Measurements from ENCODE around the gene KPNA6.

Gene KPNA6

GRCh38 chr1:32091176-32091575 is 16.7 kb upstream of the KPNA6 start:
- Histone ChIP-seq H4K20me1 (ENCODE audit: low read depth, low read length) (no peaks in the 10 kb centered on the region), H3K27ac (ENCODE audit: low read depth, low read length) (no peak overlapping the region), H3K4me2 (ENCODE audit: low read depth, low read length, poor library complexity, severe bottlenecking) (no peak overlapping the region), H3K4me3 (ENCODE audit: insufficient read depth, low read length, poor library complexity, severe bottlenecking) (no peak overlapping the region), H3K36me3 (ENCODE audit: low read length) (peaks cover 2% of the 10 kb centered on the region; the same call in 1 of the 2 replicates), H3K27me3 (ENCODE audit: low read length) (no peaks in the 10 kb centered on the region), H2AFZ (ENCODE audit: low read depth, low read length, severe bottlenecking) (no peak overlapping the region), H3K9me2 (replicated peaks; ENCODE audit: insufficient read depth, low read length) (no peaks in the 10 kb centered on the region), H3K79me2 (ENCODE audit: insufficient read depth, low read length) (no peaks in the 10 kb centered on the region), H3K9ac (ENCODE audit: low read length) (no peak overlapping the region), H3K9me3 (ENCODE audit: insufficient read depth, low read length) (no peaks in the 10 kb centered on the region), H3F3A (ENCODE audit: insufficient read depth) (no peaks in the 10 kb centered on the region)
- no peak for TF ChIP-seq EZH2phosphoT487 (conservative IDR thresholded peaks at IDR 0.05; ENCODE audit: low read length)
- TF ChIP-seq, protein P1, sequence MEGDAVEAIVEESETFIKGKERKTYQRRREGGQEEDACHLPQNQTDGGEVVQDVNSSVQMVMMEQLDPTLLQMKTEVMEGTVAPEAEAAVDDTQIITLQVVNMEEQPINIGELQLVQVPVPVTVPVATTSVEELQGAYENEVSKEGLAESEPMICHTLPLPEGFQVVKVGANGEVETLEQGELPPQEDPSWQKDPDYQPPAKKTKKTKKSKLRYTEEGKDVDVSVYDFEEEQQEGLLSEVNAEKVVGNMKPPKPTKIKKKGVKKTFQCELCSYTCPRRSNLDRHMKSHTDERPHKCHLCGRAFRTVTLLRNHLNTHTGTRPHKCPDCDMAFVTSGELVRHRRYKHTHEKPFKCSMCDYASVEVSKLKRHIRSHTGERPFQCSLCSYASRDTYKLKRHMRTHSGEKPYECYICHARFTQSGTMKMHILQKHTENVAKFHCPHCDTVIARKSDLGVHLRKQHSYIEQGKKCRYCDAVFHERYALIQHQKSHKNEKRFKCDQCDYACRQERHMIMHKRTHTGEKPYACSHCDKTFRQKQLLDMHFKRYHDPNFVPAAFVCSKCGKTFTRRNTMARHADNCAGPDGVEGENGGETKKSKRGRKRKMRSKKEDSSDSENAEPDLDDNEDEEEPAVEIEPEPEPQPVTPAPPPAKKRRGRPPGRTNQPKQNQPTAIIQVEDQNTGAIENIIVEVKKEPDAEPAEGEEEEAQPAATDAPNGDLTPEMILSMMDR (IDR thresholded peaks at IDR 0.05; ENCODE audit: insufficient read depth, low read length, poor library complexity, severe bottlenecking), result no peak

DNA sequence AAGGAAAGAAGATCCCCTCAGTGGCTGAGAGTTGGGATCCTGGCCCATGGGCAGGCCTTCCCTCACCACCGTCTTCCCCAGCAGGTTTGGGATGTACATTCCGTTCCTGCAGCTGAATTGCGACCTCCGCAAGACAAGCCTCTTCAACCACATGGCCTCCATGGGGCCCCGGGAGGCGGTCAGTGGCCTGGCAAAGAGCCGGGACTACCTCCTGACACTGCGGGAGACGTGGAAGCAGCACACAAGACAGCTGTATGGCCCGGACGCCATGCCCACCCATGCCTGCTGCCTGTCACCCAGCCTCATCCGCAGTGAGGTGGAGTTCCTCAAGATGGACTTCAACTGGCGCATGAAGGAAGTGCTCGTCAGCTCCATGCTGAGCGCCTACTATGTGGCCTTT is 16.3 kb upstream of the KPNA6 start:
- TF ChIP-seq EZH2phosphoT487 (conservative IDR thresholded peaks at IDR 0.05; ENCODE audit: low read length), result no peak
- TF ChIP-seq, protein P1 (IDR thresholded peaks at IDR 0.05; ENCODE audit: insufficient read depth, low read length, poor library complexity, severe bottlenecking), result no peak
- H3K9ac ChIP-seq (ENCODE audit: low read length), result no peak overlapping the region
- no peaks in the 10 kb centered on the region for H3K79me2 ChIP-seq (ENCODE audit: insufficient read depth, low read length)
- H3K9me2 ChIP-seq (replicated peaks; ENCODE audit: insufficient read depth, low read length), result no peaks in the 10 kb centered on the region
- H2AFZ ChIP-seq (ENCODE audit: low read depth, low read length, severe bottlenecking), result no peak overlapping the region
- no peaks in the 10 kb centered on the region for H3K27me3 ChIP-seq (ENCODE audit: low read length)
- peaks cover 2% of the 10 kb centered on the region; the same call in 1 of the 2 replicates for H3K36me3 ChIP-seq (ENCODE audit: low read length)
- H4K20me1 ChIP-seq (ENCODE audit: low read depth, low read length), result no peaks in the 10 kb centered on the region
- H3K9me3 ChIP-seq (ENCODE audit: insufficient read depth, low read length), result no peaks in the 10 kb centered on the region
- no peak overlapping the region for H3K27ac ChIP-seq (ENCODE audit: low read depth, low read length)
- no peaks in the 10 kb centered on the region for H3F3A ChIP-seq (ENCODE audit: insufficient read depth)
- H3K4me2 ChIP-seq (ENCODE audit: low read depth, low read length, poor library complexity, severe bottlenecking), result no peak overlapping the region
- H3K4me3 ChIP-seq (ENCODE audit: insufficient read depth, low read length, poor library complexity, severe bottlenecking), result no peak overlapping the region

DNA sequence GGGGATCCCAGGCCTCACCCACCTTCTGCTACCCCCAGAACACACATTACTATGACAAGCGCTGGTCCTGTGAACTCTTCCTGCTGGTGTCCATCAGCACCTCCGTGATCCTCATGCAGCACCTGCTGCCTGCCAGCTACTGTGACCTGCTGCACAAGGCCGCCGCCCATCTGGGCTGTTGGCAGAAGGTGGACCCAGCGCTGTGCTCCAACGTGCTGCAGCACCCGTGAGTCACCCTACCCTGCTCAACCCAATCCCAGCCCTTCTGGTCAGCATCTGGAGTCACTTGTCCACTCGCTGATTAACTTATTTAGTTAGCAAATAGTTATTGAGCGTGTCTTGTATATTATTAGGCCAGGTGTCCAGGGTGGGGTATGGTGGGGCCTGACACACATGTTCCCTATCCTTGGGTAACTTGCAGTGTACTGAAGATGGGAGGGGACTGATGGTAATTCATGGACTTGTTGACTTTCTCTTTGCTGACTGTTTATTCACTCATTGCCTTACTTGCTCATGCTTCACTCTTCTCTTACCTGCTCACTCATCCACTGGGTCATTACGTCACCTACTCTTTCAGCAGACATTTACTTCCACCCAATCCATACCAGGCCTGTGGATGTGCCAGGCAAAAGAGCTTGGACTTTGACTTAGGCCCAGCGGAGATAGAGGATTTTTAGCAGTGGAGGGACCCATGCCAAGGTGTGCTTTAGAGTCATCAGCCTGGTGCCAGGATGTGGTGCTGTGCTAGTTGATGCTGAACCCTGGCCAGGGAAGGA is 12.9 kb upstream of the KPNA6 start:
- H3K9me2 ChIP-seq (replicated peaks; ENCODE audit: insufficient read depth, low read length), result no peaks in the 10 kb centered on the region
- no peaks in the 10 kb centered on the region for H4K20me1 ChIP-seq (ENCODE audit: low read depth, low read length)
- H3K27ac ChIP-seq (ENCODE audit: low read depth, low read length), result no peak overlapping the region
- no peaks in the 10 kb centered on the region for H3K27me3 ChIP-seq (ENCODE audit: low read length)
- no peak for TF ChIP-seq EZH2phosphoT487 (conservative IDR thresholded peaks at IDR 0.05; ENCODE audit: low read length)
- TF ChIP-seq, protein P1 (IDR thresholded peaks at IDR 0.05; ENCODE audit: insufficient read depth, low read length, poor library complexity, severe bottlenecking), result no peak
- no peaks in the 10 kb centered on the region for H3K36me3 ChIP-seq (ENCODE audit: low read length)
- no peak overlapping the region for H3K4me2 ChIP-seq (ENCODE audit: low read depth, low read length, poor library complexity, severe bottlenecking)
- no peak overlapping the region for H2AFZ ChIP-seq (ENCODE audit: low read depth, low read length, severe bottlenecking)
- H3K4me3 ChIP-seq (ENCODE audit: insufficient read depth, low read length, poor library complexity, severe bottlenecking), result no peak overlapping the region
- H3K9me3 ChIP-seq (ENCODE audit: insufficient read depth, low read length), result no peaks in the 10 kb centered on the region
- no peaks in the 10 kb centered on the region for H3F3A ChIP-seq (ENCODE audit: insufficient read depth)
- H3K9ac ChIP-seq (ENCODE audit: low read length), result no peak overlapping the region
- no peaks in the 10 kb centered on the region for H3K79me2 ChIP-seq (ENCODE audit: insufficient read depth, low read length)

Measured in SU-DHL-6 (cell line).